Measurements from ENCODE around the gene PIGM.

DNA sequence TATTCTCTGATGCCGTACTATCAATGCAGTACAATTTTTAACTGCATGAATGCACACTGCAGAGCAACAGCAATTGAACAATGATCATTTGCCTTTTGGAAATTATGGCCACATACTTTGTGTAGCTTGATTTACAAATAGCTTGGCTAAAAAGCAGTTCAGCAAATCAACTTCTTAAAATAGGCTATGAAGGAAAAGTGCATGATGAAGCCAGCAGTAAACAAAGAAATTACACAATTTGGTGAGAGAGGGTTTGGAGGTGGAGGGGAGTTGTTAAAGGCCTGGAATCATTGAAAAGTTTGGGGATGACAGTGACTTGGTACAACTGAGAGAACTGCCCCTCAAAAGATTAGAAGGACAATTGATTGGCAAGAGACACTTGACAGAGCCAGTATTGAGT, 6.5 kb downstream of the PIGM start:
- no peak for TF ChIP-seq EZH2 (IDR thresholded peaks at IDR 0.05; ENCODE audit: borderline replicate concordance, low read depth, low read length, severe bottlenecking)
- TF ChIP-seq, protein P1, sequence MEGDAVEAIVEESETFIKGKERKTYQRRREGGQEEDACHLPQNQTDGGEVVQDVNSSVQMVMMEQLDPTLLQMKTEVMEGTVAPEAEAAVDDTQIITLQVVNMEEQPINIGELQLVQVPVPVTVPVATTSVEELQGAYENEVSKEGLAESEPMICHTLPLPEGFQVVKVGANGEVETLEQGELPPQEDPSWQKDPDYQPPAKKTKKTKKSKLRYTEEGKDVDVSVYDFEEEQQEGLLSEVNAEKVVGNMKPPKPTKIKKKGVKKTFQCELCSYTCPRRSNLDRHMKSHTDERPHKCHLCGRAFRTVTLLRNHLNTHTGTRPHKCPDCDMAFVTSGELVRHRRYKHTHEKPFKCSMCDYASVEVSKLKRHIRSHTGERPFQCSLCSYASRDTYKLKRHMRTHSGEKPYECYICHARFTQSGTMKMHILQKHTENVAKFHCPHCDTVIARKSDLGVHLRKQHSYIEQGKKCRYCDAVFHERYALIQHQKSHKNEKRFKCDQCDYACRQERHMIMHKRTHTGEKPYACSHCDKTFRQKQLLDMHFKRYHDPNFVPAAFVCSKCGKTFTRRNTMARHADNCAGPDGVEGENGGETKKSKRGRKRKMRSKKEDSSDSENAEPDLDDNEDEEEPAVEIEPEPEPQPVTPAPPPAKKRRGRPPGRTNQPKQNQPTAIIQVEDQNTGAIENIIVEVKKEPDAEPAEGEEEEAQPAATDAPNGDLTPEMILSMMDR (IDR thresholded peaks at IDR 0.05; ENCODE audit: borderline replicate concordance, extremely low read depth, low read length, poor library complexity, severe bottlenecking) = no peak

All from DND-41 (cell line).